DMS 273 treated with DMSO at 0.1 percent for 48 hours (cell line): ENCODE results near the gene MFF.
"Not testable (repeated sequence)": the region's sequence is repeated elsewhere in the genome, so short reads cannot be mapped to it uniquely, and the experiment has no call there.

Source experiments
- DNase-seq: peaks from one replicate; lab custom pipeline; 2025; lab: John Stamatoyannopoulos, UW

Gene MFF

DNA sequence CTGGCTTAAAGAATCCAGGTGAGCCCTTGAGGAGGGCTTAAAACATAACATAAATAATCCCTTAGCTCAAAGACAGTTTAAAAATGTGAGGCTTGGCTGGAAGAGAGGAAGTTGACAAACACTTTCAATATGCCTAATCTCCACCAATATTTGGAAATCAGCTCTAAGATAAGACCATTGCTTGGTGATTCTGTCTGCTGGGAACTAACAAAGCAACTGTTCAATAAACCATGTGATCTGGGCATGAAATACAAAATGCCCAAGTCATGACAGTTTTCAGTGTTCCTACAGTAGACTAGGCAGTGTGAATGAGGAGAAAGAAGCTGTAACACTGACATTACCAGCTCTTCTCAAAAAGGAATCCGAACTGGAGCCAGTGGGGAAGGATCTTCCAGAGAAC lies 10.7 kb downstream of the MFF start:
- no peak for DNase-seq

DNA sequence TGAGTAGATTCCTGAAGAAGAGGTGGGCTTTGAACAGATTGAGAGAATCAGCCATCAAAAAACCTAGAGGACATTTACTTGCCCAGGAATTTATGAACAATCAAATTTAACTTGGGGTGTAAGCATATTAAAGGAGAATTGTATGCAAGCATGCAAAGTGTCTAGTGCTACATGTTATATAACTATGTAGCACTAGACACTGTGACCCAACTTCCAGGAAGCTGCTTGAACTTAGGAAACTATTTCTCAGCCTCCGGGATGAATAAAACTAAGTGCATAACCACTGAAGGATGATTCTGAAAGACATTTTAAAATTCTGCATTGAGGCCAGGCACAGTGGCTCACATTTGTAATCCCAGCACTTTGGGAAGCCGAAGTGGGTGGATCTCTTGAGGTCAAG lies 12.4 kb downstream of the MFF start:
- DNase-seq = no peak

DNA sequence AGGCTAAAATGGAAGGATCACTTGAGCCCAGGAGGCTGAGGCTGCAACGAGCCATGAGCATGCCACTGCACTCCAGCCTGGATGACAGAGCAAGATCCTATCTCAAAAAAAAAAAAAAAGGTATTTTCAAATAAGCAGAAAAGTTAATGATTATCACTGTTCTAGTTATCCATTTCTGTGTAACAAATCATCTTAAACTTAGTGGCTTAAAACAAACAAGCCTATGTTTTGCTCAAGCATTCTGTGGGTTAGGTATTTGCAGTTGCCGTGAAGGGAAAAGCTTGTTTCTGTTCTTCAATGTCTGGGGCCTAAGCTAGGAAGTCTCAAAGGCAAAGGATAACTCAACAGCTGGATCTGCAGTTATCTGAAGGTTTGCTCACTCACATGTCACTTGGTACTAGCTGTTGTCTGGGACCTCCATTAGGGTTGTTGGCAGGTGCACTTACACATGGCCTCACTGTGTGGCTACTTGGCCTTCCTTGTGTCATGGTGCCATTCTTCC lies 14.1 kb downstream of the MFF start:
- DNase-seq = no peak

DNA sequence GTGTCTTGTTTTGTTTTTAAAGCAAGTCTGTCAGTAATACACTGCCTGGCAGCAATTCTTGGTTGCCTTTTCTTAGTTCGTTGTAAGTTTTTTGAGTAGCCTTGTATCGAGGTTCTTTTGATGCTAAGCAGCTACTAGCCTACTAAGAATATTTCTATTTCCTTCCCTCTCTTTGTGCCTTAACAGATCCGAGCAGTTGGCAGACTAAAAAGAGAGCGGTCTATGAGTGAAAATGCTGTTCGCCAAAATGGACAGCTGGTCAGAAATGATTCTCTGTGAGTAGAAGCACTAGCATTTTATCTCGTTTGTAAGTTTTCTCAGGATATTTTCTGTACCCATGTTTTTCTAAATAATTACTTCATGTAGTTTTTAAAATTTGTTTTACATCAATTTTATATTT lies 15.1 kb downstream of the MFF start:
- no peak for DNase-seq

DNA sequence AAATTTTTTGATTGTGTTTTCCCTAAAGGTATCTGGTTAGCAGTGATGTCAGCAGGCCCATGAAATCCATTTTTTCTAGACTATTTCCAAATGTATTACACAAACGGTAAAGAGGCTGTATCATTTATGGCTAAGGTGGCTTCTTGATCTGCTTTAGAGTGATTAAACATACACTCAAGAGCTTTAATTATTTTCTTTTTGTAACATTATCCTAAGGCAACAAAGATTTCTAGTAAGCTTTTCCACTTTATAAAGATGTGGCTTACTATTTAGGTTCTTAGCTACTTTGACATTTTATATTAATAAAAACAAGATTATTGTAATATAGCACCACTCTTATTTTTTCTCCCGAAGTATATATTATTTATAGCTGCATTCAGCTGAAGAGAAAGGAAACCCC lies 16.5 kb downstream of the MFF start:
- no peak for DNase-seq

DNA sequence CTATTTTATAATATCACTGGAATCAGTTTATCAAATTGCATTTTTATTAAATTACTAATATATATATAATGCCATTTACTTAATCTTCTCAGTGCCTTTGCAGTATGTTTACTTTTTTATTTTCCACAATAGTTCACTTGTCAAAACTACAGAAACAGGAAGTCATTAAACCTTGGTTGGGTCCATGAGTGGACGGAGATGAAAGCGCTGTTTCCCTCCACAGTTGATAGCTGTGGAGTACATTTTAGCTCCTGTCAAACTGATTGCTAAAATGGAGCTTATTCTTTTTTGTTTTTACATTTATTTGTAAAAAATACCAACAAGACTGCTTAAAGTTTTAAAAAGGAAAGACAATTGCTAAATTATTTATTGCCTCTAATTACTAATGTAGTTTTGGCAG lies 19.2 kb downstream of the MFF start:
- no peak for DNase-seq

DNA sequence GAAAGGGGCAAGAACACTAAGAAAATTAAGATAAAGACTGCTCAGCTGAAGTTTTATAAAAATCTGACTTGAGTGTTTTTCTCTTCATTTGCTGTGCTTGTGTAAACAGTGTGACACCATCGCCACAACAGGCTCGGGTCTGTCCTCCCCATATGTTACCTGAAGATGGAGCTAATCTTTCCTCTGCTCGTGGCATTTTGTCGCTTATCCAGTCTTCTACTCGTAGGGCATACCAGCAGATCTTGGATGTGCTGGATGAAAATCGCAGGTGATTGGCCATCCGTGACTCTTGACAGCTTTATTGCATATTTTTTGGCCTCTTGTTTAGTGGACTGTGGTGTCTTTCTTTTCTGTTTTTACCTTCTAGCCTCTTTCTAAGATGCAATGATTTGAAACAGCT lies 22.1 kb downstream of the MFF start:
- DNase-seq = no peak

DNA sequence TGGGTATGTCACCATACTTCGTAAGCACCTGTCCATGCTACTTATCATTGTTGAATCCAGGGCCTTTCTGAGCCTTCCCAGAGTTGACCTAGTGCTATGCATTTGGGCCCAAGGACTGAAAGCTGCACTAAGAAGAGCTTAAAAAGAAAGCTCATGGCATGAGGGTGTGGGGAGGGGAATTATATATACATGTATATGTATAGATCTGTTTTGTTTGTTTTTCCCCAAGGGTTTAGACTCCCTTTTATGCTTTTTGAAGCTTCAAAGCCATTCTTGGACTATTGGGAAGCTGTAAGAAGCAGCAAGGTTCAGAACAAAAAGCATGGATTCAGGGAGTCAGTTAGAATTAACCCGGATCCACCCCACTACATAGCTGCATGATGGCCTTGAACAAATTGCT lies 23.3 kb downstream of the MFF start:
- no peak for DNase-seq

DNA sequence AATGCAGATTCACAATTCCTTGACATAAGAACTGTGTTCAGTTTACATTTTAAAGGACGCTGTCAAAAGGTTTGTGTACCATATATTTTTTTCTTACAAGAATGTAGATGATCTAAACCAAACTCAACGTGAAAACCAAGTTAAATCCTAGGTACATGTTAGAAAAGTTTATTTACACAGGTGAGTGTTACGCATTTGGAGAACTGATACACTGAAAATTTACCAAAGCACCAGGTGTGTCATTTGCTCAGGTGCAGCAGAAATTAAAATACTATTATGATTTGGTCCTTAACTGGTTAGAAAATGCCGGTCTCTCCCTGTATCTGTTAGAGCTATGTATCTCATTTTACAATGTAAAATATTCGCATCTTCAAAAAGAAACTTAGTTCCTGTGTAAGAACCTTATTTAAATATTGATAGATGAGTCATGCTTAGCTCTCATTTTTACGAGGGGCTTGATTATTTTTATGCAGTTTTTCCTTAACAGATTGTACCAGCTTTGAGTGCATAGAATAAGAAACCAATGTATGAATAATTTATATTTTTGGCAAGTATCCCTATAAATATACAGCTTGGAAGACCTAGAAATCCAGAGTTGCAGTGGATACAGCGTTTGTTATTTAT lies 25.1 kb downstream of the MFF start:
- DNase-seq = no peak

DNA sequence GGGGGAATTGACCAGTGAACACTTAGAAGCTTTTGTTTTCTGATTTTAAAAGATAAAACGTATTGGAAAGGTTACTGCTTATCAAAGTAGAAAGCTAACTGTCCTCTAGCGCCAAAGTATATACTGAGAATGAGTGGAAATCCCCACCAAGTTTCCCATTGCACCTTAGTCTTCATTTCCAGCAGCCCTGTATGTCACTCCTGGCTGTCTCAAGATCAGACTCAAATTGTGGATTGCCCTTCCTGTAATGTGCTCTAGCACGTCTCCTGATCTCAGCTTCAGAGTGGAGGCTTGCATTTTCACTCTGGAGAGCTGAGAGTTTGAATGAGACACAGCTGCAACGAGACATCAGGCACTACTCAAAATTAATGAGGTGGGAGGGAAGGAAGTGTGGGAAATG lies 26.6 kb downstream of the MFF start:
- DNase-seq = no peak

DNA sequence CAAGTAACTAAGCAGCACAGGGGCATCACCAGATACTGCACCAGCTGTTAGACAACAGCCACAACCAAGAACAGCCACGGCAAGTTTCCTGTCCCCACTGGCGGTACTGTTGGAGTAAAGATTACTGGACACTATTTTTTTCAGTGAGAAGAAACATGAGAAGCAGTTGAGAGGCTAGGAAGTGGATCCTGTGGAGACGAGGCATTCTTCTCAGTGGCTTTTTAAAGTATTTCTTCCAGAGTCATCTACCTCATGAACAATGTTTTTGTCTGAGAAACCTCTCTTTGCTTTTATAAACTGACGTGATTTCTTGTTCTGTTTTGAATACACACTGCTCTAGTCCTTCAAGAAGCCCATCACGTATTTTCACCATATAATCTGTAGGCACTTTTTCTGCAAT lies 35.3 kb downstream of the MFF start:
- DNase-seq = no peak

DNA sequence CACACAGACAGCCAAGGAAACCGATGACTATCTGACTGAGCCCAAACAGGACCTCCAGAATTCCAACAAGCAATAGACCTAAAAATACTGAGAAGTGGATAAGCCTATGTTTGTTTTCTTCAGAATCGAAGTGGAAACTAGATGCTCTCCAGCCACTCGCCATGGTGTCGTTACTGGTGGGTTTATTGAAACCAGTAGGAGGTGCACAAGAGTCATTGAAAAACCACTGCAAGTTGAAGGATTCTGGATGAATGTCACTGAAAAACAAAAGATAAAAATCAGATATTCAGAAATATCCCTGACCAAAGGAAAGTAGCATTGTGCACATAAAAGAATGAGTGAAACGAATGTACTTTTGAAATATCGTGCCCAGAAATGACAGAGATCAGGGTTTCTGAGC lies 38.7 kb downstream of the MFF start:
- DNase-seq = no peak

DNA sequence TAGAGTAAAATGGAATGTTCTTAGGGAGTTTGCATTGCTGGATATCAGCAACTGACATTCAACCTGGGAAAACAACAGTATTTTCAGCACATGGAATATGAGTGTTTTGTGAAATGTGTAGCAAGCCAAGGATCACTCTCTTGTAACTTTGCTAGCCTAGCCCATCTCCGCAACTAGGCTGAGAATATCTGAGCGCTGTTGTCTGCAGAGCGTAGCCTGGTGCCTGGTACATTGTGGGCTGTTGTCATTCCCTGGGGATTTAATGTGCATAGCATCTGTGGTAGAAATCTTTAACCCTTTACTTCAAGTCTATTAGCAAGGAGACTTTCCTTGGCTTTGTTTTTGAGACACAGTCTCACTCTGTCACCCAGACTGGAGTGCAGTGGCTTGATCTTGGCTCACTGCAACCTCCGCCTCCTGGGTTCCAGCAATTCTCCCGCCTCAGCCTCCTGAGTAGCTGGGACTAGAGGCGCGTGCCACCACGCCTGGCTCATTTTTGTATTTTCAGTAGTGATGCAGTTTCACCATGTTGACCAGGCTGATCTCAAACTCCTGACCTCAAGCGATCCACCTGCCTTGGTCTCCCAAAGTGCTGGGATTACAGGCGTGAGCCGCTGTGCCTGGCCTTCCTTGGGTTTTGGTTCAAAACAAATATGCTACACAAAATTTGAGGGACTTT lies 39.7 kb downstream of the MFF start:
- DNase-seq = not testable (repeated sequence)

DNA sequence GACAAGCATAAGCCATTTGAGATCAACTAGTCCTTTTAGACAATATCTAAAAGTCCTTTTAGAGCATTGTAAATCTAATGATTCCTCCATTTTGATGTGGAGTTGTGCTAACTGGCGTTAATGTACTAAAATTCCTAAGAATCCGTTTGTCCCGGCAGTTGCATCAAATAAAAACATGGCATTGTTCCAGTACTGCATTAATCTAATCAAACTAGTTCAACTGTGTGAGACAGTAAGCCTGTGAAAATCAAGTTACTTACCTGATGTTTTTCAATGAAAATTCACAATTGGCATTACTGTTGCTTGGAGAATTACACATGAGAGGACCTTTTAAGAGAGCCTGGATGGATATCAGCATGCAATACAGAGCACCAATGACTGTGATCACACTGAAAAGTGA lies 40.8 kb downstream of the MFF start:
- DNase-seq = no peak

DNA sequence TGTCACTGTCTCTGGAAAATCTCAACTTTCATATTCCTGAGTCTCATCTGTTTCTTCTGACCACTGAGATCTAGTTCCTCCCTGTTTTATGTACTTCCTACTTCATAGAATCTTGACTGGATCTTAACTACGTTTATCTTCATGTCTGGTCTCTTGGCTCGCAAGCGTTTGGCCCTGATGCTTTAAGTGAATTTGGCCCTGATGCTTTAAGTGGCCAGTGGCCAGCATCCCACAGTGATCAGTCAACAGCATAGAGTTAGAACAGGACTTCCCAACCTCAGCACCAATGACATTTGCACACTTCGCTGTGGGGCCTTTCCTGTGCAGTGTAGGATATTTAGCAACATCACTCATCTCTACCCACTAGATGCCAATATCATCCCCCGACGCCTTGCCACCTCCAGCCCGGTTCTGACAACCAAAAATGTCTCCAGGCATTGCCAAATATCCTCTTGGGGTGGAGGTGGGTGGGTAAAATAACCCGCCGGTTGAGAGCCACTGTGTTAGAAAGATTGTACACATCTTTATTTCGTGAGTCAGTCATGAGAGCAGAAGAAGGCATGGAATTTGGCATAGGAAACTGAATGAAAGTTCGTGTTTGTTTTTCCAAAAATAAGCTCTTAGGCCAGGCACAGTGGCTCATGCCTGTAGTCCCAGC lies 41.8 kb downstream of the MFF start:
- no peak for DNase-seq

DNA sequence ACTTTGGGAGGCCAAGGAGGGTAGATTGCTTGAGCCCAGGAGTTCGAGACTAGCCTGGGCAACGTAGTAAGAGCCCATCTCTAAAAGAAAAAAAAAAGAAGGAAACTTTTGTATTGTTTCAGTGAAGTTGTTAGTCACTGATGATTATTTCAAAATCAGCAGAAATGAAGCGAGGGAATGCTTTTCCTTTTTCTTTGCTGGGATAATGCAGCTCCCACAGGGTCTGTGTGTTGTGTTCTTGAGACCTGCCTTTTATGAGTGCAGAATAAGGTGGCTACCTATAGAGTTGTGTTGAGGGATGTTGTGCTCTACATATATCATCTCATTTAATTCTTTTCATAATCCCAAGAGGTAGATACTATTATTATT lies 42.4 kb downstream of the MFF start:
- DNase-seq = no peak

DNA sequence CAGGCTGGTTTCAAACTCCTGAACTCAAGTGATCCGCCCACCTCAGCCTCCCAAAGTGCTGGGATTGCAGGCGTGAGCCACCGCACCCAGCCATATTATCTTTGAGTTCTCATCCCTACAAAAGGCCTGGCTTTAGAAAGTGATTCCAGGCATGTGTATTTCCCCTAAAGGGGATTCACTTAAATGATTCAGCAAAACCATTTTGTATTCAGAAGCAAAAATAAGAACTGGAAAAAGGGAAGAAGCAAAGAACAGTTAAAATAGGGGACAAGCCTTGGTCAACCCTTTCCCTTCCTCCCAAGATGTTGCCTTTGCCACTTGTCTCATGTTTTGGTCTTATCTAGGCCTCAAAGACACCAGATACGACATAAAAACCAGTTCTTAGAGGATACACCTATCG lies 43.5 kb downstream of the MFF start:
- no peak for DNase-seq

DNA sequence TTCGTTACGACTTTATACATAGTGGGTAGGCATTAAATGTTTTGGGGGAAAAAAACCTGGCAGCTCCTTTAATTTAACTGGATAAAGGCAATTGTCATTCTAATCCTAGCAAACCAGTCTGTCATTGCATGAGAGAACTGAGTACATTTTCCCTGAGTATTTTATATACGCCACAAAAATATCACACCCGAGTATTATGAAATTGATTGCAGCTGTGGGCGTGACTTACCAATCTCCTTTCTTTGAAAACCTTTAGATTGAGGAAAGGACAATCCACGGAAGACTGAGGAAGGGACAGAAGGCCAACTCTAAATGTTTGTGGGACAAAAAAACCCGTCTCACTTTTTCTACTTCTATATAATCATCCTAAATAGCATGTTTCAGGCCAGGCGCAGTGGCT lies 45.0 kb downstream of the MFF start:
- no peak for DNase-seq

DNA sequence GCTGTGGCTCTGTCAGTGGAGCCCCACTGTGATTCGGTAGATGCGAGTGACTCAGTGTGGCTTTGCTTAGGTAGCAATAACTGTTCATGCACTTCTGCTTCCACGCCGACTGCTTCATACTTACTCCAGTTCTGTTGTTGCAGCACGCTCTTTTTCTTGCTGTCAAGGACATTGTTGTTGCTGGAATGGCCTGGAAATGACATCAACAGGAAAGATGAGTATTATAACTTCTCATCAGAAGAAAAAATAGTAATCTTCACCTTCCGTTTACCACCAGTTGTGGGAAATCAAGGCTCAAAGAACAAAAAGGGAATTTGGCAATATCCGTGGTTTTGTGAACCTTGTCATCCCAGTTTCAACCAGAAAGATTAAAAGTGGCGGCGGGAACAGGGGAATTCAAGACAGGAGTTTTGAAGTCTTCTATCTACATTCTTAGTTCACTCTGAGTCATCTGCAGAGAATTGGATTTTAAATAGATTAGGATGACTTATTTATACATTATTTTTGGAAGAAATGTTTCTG lies 45.8 kb downstream of the MFF start:
- no peak for DNase-seq

DNA sequence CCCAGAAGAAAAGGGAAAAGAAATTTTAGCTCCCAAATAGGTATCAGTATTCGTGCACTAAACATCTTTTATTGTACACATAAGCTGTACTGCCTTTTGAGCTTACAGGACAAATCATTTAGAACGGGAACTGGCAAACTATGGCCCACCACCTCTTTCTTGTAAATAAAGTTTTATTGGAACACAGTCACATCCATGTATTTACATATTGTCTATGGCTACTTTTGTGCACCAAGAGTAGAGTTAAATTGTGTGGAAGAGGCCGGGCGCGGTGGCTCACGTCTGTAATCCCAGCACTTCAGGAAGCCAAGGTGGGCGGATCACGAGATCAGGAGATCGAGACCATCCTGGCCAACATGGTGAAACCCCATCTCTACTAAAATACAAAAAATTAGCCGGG lies 48.3 kb downstream of the MFF start:
- no peak for DNase-seq

DNA sequence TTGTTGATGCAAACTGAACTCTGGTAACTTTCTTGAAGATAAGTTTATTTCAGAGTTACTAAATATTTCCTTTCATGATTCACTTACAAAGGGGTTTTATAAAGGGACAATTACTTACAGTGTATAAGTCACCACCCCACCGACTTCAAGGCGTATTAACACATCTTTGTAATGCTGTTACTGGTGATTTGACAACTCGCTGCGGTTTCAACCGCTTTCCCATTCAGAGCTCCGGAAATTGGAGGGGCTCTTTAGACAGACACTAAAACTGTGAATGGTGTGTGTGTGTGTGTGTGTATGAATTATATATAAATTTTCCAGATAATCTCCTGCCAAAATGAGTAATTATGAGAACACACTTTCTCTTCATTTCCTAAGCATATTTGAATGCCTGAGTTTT lies 49.1 kb downstream of the MFF start:
- no peak for DNase-seq

DNA sequence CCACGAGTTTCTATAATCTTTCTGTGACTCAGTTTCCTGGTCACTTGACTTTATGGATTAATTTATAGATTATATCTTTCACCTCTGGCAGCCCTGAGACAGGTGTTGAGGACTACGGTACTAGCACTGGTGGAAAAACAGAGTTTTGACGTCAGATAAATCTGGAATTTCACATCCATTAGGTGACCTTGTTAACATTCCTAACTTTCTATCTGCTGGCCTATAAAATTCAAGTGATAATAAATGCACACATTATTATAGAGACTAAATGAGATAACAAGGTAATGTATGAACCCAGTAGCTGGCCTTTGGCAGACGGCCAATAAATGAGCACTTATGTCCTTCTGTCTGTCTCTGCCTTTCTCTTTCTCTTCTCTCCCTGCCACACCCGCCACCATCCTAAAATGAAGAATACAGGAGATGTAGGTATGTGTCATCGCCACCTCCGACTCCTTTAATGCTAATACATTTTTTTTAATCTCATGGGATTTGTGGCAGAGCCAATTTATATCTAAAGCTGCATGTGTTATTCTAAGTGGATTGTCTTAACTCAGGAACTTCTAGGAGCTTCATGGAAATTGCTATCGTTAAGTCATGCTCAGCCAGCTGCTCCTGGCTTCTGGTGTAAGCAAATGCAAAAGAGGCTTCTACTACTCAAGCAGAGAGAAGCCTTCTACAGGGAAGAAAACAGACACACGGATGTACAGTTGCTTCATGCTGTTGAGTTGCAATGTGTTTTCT lies 51.8 kb downstream of the MFF start:
- DNase-seq = peak; percentile 76
